Stimulated activated CD8-positive, alpha-beta memory T cell treated with anti-CD3 and anti-CD28 coated beads, Interleukin-12 subunit alpha, Interleukin-12 subunit beta, amount 100 ng/mL, for 24 hours (primary cell): Measurements from ENCODE around the gene KHDC1.
"Not testable (repeated sequence)": the region's sequence is repeated elsewhere in the genome, so short reads cannot be mapped to it uniquely, and the experiment has no call there.

Experiments
- DNase-seq: peaks from one replicate; pipeline ENCODE4 v3.0.0-alpha.2; 2020; ENCODE audit errors: extremely low read depth

Gene KHDC1

DNA sequence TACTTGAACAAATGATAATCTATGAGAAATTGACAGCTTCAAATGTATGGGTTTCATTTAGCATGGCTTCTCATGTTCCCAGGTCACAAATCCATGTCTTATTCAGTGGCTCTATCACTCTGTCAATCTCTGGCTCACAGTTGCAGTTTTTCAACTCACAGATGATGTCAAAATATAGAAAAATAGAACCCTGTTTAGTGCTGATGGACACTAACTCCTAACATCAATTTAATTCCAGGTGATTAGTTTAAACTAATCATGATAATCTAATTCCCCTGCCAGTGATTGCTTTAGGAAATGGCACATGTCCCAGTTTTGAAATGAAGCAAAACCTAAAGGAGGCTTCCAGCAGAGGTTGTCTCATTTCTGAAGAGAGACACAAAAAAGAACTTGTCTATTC is 13.0 kb downstream of the KHDC1 start:
- DNase-seq: no peak

- no peak for DNase-seq
These were observed 14.6 kb downstream of the KHDC1 start for GRCh38 chr6:73248192-73248903.

DNA sequence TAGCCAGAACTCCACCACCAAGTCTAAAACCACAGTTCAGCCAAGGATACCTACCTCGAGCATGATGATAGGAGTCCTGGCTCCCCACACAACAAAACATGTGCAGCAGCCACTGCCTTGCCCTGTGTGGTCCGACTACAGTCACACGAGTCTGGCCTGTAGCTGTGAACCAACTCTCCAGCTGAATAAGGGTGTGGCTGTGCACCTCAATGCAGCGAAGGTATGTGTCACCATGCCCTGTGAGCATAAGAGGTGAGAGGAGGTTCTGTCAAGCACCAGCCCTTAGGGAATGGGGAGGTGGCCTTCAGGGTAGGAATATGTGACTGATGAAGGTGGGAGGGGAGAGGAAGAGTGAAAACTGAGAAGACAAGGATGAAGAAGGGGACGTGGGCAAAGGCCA is 21.0 kb downstream of the KHDC1 start:
- no peak for DNase-seq

DNA sequence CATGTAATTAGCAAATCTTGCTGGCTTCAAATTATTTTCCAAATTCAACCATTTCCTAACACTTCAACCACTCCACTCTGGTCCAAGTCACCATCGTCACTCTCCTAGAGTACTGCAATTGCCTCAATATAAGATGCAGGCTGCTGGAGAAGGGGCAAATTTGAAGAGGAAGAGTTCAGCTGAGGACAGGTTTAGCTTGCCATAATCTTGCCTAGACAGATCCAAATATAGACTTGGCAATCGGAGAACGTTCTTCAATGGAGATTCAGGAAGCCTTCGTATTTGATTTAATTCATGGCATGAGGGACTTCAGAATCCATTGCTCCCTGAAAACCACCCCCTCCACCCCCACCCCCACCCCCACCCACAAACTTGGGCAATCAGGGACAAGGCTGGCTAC is 22.3 kb downstream of the KHDC1 start:
- no peak for DNase-seq

DNA sequence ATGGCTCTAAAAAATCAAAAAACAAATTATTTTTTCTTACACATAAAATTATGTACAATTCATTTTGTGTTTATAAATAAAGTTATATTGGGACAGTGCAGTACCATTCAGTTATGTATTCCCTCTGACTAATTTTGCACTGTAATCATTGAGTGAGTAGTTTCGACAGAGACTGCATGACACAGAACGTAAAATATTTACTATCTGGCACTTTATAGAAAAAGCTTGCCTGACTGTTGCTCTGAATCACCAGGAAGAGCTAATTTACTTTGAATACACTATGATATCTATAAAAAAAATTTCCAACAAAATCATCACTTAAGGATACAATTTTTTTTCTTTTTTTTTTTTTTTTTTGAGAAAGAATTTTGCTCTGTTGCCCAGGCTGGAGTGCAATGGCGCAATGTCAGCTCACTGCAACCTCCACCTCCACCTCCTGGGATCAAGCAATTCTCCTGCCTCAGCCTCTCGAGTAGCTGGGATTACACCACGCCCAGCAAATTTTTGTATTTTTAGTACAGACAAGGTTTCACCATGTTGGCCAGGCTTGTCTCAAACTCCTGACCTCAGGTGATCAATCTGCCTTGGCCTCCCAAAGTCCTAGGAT is 26.7 kb downstream of the KHDC1 start:
- no peak for DNase-seq

DNA sequence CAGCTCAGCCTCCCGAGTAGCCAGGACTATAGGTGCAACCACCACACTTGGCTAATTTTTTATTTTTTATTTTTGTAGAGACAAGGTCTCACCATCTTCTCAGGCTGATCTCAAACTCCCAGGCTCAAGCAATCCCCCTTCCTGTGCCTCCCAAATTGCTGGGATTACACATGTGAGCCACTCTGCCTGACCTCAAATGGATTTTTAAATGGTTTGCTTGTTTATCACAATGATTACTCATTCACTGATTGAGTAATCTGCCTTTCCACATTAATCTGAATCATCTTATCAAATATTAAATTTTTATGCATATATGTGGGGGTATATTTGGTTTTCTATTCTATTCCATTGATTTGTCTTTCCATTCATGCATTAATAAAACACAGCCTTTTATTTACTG is 28.3 kb downstream of the KHDC1 start:
- no peak for DNase-seq

- DNase-seq: not testable (repeated sequence)
These were observed 29.0 kb downstream of the KHDC1 start for GRCh38 chr6:73233971-73234370.

DNA sequence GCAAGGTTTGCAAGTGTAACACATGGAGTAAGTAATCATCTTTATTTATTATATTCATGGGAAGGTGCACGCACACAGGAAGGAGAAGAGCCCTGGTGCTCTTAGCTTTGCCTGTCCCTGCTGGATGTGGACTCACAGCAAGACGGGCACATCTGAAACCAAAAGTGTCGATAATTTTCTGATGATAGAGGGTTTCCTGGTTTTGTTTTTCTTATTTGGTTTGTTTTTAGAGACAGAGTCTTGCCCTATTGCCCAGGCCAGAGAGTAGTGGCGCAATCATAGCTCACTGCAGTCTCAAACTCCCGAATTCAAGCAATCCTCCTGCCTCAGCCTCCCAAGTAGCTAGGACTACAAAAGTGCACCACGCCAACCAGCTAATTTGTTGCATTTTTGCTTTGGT is 29.9 kb downstream of the KHDC1 start:
- DNase-seq: no peak

GRCh38 chr6:73231986-73232391 is 31.0 kb downstream of the KHDC1 start:
- DNase-seq: no peak

DNA sequence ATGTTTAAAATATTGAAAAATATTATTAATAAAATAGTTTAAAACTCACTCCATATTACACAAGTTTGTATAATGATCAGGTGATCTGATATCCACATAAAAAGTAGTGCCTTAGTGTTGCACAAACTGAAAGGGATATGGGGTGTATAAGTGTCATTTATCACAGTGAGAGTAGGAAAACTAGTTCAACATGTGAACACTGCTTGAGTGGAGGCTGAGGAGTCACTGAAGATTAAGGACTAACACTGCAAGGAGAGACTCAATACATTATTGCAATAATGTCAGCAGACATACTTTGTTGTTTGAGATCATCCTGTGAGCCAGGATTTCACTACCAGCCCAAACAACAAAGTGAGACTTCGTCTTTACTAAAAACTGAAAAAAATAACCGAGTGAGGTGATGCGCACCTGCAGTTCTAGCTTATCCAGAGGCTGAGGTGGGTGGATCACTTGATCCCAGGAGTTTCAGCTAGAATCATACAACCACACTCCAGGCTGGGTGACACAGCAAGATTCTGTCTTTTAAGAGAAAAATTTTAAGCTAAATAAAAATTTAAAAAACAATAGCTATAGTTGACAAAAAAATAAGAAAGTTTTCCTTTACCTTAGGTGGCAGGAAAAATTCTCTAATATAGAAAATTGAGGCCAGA is 35.3 kb downstream of the KHDC1 start:
- DNase-seq: no peak

GRCh38 chr6:73225396-73225795 is 37.6 kb downstream of the KHDC1 start, which contains the start of gene KHDC1L:
KHDC1L (minus strand) TSS chr6:73225496; CDS start chr6:73225408, 88 bp downstream.
- no peak for DNase-seq

DNA sequence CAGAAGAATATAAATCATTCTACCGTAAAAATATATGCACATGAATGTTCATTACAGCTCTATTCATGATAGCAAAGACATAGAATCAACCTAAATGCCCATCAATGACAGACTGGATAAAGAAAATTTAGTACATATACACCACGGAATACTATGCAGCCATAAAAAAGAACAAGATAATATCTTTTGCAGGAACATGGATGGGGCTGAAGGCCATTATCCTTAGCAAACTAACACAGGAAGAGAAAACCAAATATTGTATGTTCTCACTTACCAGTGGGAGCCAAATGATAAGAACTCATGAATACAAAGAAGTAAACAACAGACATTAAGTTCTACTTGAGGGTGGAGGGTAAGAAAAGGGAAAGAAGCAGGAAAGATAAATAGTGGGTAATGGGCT is 46.1 kb downstream of the KHDC1 start:
- DNase-seq: no peak

GRCh38 chr6:73209117-73209516 is 53.9 kb downstream of the KHDC1 start:
- DNase-seq: no peak

DNA sequence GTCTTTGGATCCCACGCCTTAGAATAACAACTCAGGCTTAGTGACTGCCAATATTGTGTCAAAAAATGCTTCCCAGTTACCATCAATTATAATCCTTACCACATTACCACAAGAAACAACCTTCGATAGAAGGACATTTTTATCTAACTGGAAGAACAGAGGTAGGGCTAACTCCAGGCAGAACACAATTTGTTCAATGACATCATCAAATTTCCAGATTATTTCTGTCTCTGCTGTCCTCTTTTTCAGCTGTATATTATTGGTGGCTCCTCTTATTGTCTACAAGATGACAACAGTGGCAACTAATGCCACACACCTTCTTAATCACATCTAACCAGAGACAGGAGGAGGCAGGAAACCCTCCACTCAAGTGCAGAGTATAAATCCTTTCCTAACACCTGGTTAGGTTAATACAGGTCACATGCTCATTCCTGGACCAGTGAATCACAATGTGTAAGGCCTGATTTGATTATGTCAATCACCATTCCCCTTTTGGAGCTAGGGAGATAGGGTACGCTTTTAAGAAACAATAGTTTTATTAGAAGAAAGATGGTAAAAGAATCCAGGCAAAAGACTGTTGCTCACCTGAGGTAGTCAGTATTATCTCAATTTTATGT is 55.7 kb downstream of the KHDC1 start:
- no peak for DNase-seq

GRCh38 chr6:73204252-73204651 is 58.7 kb downstream of the KHDC1 start:
- DNase-seq: no peak

GRCh38 chr6:73203098-73203497 is 59.9 kb downstream of the KHDC1 start:
- DNase-seq: no peak

DNA sequence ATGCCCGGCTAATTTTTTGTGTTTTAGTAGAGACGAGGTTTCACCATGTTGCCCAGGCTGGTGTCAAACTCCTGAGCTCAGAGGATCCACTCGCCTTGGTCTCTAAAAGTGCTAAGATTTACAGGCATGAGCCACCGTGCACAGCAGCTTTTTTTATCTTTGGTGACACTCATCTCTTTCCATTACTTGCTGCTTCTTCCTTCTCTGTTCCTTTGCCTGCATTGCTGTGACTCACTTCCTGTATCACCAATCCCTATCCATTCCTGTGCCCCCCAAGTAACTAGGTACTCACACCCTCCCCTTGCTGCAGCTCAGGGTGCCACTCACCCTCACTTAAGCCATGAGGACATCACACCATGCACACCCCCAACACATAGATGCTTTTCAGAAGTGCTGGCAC is 62.3 kb downstream of the KHDC1 start:
- no peak for DNase-seq

DNA sequence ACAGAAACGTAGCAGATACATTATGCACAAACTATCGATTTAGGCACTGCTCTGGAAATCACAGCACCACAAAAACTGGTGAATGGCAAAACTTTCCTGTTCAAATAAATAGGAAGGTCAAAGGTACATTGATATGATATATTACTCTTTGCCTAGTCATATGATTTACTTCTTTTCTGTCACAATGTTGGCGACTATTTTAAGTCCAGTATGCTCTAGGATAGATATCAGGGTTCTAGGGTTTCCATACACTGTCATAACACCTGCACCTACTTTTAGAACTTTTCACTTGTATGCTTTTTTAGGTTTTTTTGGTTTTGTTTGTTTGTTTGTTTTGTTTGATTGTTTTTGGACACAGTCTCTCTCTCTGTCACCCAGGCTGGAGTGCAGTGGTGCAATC is 62.7 kb downstream of the KHDC1 start:
- no peak for DNase-seq

DNA sequence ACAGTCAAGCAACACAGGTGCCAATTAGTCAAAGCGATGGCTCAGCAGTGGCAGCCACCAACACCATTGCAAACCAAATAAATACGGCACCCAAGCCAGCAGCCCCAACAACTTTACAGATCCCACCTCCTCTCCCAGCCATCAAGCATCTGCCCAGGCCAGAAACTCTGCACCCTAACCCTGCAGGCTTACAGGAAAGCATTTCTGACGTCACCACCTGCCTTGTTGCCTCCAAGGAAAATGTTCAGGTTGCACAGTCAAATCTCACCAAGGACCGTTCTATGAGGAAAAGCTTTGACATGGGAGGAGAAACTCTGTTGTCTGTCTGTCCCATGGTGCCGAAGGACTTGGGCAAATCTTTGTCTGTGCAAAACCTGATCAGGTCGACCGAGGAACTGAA is 68.3 kb downstream of the KHDC1 start:
- no peak for DNase-seq

DNA sequence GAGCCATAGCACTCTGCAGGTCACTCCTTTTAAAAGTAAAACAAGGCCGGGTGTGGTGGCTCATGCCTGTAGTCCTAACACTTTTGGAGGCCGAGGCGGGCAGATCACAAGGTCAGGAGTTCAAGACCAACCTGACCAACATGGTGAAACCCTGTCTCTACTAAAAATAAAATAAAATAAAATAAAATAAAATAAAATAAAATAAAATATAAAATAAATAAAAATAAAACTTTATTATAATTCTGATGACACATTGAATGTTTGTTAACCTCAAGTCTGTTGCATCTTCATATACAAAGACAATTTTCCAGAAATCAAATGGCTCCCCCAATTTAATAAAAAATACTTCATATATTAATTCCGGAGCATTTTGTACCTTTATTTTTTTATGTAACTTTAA is 69.7 kb downstream of the KHDC1 start:
- not testable (repeated sequence) for DNase-seq
